Measurements from ENCODE around the gene ENOPH1.
"Not testable (repeated sequence)": the region's sequence is repeated elsewhere in the genome, so short reads cannot be mapped to it uniquely, and the experiment has no call there.

- not testable (repeated sequence) for TF ChIP-seq EZH2 (IDR thresholded peaks at IDR 0.05; ENCODE audit: low read length); CTCF (optimal IDR thresholded peaks at IDR 0.05 in 1 of 3, IDR thresholded peaks at IDR 0.05 in 1 of 3, conservative IDR thresholded peaks at IDR 0.05 in 1 of 3; ENCODE audit: extremely low read depth in 1 of 3, insufficient read depth in 2 of 3, low read length in 3 of 3)
Measured at GRCh38 chr4:82473080-82473479, 42.7 kb downstream of the ENOPH1 start.
